Ishikawa (cell line): ENCODE results near the gene ARVCF.
A peak's percentile ranks its signal among the peaks of the same experiment; 100 is the strongest.

ENCODE experiments used
- CEBPB ChIP-seq: IDR thresholded peaks from 2 replicates; pipeline ENCODE4 v1.6.1; 2012
- CREB1 ChIP-seq: IDR thresholded peaks from 2 replicates; pipeline ENCODE4 v1.6.1; 2012; ENCODE audit warnings: low read depth
- EGR1 ChIP-seq: IDR thresholded peaks from 2 replicates; pipeline ENCODE4 v1.6.1; 2012
- EP300 ChIP-seq: IDR thresholded peaks from 2 replicates; pipeline ENCODE4 v1.6.1; 2012; ENCODE audit warnings: borderline replicate concordance
- FOXM1 ChIP-seq: IDR thresholded peaks from 2 replicates; pipeline ENCODE4 v1.6.1; 2012; ENCODE audit warnings: low read depth, borderline replicate concordance
- MAX ChIP-seq: IDR thresholded peaks from 2 replicates; pipeline ENCODE4 v1.6.1; 2012
- NFIC ChIP-seq: IDR thresholded peaks from 2 replicates; pipeline ENCODE4 v1.6.1; 2012
- RAD21 ChIP-seq: IDR thresholded peaks from 2 replicates; pipeline ENCODE4 v1.6.1; 2012; ENCODE audit warnings: low read depth
- REST ChIP-seq: IDR thresholded peaks from 2 replicates; pipeline ENCODE4 v1.6.1; 2012; ENCODE audit warnings: low read depth, mild to moderate bottlenecking
- TAF1 ChIP-seq: IDR thresholded peaks from 2 replicates; pipeline ENCODE4 v1.6.1; 2012; ENCODE audit warnings: low read depth, mild to moderate bottlenecking
- TCF12 ChIP-seq: IDR thresholded peaks from 2 replicates; pipeline ENCODE4 v1.6.1; 2012; ENCODE audit warnings: low read depth
- TEAD4 ChIP-seq: IDR thresholded peaks from 2 replicates; pipeline ENCODE4 v1.6.1; 2012
- USF1 ChIP-seq: IDR thresholded peaks from 2 replicates; pipeline ENCODE4 v1.6.1; 2012
- YY1 ChIP-seq: IDR thresholded peaks from 2 replicates; pipeline ENCODE4 v1.6.1; 2012; ENCODE audit warnings: low read depth
- ZBTB7A ChIP-seq: IDR thresholded peaks from 2 replicates; pipeline ENCODE4 v1.6.1; 2012; ENCODE audit warnings: low read depth

The ARVCF gene

GRCh38 chr22:19986410-19987341 lies 29.9 kb downstream of the ARVCF start:
- TF ChIP-seq CREB1: no peak
- TF ChIP-seq TAF1: peak; percentile 67
- no peak for TF ChIP-seq EP300
- peak; percentile 91 for TF ChIP-seq USF1
- peak; percentile 80; the same call in 1 of the 2 replicates for TF ChIP-seq ZBTB7A
- TF ChIP-seq TCF12: 0 out of 2 replicates have a peak, but pooled peaks have one; percentile 36
- peak; percentile 67 for TF ChIP-seq EGR1
- TF ChIP-seq NFIC: peak; percentile 79
- TF ChIP-seq REST: peak; percentile 46; the same call in 1 of the 2 replicates
- TF ChIP-seq RAD21: no peak
- peak; percentile 38 for TF ChIP-seq MAX
- no peak for TF ChIP-seq TEAD4
- no peak for TF ChIP-seq FOXM1
- TF ChIP-seq YY1: 0 out of 2 replicates have a peak, but pooled peaks have one; percentile 22
- no peak for TF ChIP-seq CEBPB

GRCh38 chr22:19986011-19986409 lies 30.6 kb downstream of the ARVCF start:
- TF ChIP-seq REST: no peak
- no peak; the same call in 1 of the 2 replicates for TF ChIP-seq MAX
- TF ChIP-seq TCF12: no peak
- TF ChIP-seq CREB1: no peak
- no peak for TF ChIP-seq TAF1
- TF ChIP-seq YY1: no peak
- TF ChIP-seq RAD21: no peak
- no peak for TF ChIP-seq FOXM1

- no peak for TF ChIP-seq EP300
- no peak for TF ChIP-seq TEAD4
- no peak for TF ChIP-seq CEBPB
- no peak for TF ChIP-seq YY1
- TF ChIP-seq NFIC: no peak
- no peak for TF ChIP-seq EGR1
- no peak for TF ChIP-seq TCF12
- TF ChIP-seq TAF1: no peak
- TF ChIP-seq MAX: no peak
- no peak for TF ChIP-seq ZBTB7A
- TF ChIP-seq REST: no peak
- TF ChIP-seq CREB1: no peak
- TF ChIP-seq USF1: no peak
- TF ChIP-seq FOXM1: no peak
- no peak for TF ChIP-seq RAD21
These were observed 31.5 kb downstream of the ARVCF start for GRCh38 chr22:19984851-19985811.
